Left cardiac atrium (tissue), 4 donors: Measurements from ENCODE around the gene PIR. TPM values are rescaled to one million over a fixed set of nuclear protein-coding genes. Genes with fewer than 3 reads are reported as not detected.

ENCODE experiments used
- ATAC-seq, 2 donors: fragments of 200-7000 bp; cut with Tn5 transposase; one replicate each; pipeline ENCODE4 v1.9.1; 2020; ENCODE audit warnings: mild to moderate bottlenecking in 2 of 2, moderate library complexity in 2 of 2
- DNase-seq: peaks from one replicate; pipeline ENCODE4 v3.0.0-alpha.2; 2020
- intact Hi-C, 2 donors: fragments of 100-400 bp; cut with DNase I; formaldehyde crosslinking; loops; one replicate each; pipeline versions ENCODE4 v1.14.1 to v1.15.1; 2022 to 2023
- long read RNA-seq: library from polyadenylated mRNA; unstranded; transcript quantifications from one replicate; pipeline ENCODE4 v2.0.0, GENCODE V29; 2021
- total RNA-seq, 2 donors: library from RNA; stranded (reverse); fragmentation: NEBNext Ultra II Directional; extraction: Animal tissue kit (Norgen Biotek cat#: 25700); gene quantifications; one replicate each; pipeline ENCODE4 v1.2.1, GENCODE V29; 2021
- donor health status: DM: no; HTN: yes; CAD: no.
- donor health status: DM: no; HTN: yes; CAD: no; lungs with severe emphysema.
- donor health status: DM: yes; HTN: yes; CAD: no.
- donor health status: Dilated cardiomyopathy.

Gene PIR
- total RNA-seq, result 10 to 100 TPM in 1 of 2 donors, 1 to 10 TPM in 1; 8.7 to 14.8 TPM
- long read RNA-seq, transcript PIR-201 (10 exons, 1,282 nt), result major isoform, 7 of 9 reads
- long read RNA-seq, partial matches to known transcripts, result 1 of 9 reads
- long read RNA-seq, other reads (novel, unspliced or antisense), result 1 of 9 reads

DNA sequence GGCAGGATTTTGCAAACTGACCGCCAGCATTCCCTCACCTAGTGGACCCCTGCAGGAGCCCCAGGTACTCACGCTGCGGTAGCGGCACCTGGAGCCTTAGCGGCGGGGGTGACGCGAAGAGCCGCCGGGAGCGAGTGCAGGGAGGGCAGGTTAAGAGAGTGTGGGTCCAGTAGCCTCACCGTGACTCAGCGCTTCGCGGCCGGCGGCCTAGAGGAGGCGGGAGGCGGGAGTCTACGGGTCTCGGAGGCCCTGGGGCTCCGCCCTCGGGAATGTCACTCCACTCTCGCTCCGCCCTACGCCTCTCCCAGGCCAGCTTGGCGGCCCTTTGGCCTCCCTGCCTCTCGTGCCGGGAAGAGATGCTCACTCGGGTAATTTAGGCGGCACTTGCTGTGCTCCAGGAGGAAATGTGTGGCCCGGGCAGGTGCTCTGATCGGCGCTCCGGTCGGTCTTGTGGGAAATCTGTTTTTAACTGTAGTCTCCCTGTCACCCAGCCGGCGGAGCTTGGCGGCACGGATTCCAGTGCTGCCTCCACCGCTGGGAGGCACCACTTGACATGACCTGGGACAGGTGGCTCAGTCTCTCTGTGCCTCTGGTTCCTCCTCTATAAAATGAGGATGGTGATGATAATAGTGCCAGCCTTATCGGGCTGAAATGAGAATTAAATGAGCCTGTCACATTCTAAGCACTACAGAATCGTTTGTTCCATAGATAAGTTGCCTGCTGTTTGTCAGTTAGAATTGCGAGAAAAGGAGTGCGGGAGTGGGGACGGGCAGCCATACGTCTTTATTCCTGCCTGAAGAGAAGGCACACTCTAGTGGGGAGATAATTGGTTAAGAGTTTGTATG is at the start of gene PIR:
Gene PIR, minus strand, starts transcription at position 216 of the 845 bp plus-strand sequence. CDS start 2,076 bp downstream, outside the sequence.
- DNase-seq (peak; percentile 90), ATAC-seq (peak; percentile 99 to 100)
- intact Hi-C loops, result no loop called here

DNA sequence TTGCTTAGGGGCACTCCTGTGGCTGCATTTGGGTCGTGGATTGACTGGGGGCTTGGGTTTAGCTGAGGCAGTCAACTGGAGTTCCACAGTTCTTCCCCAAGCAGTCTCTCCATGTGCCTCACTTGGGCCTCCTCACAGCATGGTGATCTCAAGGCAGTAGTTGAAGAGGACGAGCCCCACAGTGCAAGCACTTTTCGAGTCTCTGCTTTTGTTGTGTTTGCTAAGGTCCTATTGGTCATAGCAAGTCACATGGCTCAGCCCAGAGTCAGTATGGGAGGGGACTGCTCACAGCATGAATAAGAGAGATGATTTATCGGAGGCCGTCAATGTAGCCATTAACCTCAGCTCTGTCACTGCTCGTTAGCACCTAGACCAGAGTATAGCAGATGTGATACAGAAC is 37.2 kb upstream of the PIR start:
- intact Hi-C loops, result no loop called here
- ATAC-seq (no peak), DNase-seq (no peak)

DNA sequence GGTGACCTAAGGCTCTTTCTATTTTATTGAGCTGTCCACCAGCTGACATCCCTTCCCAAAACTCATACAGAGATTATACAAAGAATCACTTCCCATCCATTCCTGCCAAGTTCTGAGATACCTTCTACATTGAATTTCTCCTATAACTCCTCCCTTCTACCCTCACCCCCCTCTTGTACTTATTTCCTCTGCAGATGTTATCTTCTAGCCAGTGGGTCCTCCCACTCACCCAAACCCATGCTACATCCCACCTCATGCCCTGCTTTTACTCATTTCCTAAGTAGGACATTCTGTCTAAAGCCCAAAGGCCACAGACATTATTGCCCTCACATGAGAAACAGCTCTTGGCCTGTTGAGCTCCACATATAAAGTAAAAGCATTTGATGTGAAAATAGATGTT is 36.0 kb upstream of the PIR start:
- ATAC-seq (no peak), DNase-seq (no peak)
- intact Hi-C loops, result no loop called here

DNA sequence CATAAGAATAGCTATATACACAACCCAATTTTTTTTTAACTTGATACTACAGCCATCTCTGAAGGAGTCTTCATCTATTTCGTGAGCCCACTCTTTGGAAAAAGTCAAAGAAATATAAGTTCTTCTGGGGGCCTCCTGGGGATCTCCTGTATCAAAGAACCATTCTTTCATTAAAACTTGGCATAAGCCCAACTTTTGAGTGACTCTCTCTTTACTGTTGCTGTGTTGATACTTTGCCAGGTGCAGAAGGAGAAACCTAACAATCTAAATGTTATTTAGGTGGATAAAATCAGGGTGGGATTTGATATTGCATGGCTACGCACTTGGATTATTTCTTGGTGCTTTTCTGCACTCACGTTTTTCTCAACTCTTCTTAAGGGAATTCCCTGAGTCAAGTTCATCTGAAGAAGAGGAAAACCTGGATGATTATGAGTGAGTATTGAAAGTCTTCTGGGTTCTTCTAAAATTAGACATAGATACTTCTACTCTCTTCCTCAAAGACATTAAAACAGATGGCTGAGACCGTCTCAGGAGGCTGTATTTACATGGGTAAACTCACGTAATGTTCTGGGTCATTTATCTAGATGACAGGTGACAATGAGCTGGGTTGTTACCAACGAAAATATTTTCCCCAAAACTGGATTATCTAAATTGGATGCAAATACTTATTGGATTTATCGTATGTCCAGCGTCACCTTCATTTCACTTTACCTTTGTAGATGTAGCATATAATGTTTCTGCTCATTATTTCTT is 32.7 kb upstream of the PIR start:
- ATAC-seq, result no peak

DNA sequence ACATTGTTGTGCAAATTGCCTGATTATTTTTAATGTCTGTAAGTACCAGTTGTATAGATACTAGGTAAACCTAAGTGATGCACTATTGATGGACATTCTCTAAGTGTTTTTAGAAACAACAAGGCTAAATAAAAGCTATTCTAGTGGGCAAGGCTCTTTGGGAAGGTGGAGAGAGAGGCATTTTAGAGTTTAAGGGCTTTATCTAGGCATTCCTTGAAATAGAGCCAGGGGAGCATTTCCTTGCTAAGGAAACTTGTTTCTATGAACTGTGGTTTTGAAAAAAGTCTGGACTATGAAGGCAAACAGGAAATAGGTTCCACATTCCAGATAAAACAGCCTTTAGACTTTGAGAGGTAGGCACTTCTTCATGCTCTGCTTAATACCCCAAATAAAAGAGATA is 31.3 kb upstream of the PIR start:
- DNase-seq, result no peak
- intact Hi-C loops, result no loop called here
- ATAC-seq, result no peak

More for the DNA sequence above, 32.7 kb upstream of the PIR start:
- intact Hi-C loops, result no loop called here
- no peak for DNase-seq

DNA sequence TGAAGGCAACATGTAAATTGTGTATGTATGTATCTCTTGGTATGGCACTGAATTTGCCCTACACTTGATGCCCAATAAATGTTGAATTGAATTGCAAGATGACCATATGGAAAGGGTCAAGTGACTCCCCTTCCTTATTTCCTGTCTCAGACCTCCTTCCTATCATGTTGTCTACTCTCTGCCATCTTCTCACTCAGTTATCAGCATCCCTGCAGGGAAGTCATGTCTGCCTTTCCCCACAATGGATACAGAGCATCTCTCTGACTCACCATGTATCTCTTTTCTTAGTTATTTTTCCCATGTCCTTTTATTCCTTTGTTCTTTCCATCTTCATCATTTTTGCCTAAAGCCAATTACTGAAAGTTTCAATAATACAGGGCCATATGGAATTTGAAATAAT is 30.0 kb upstream of the PIR start:
- intact Hi-C loops, result no loop called here
- ATAC-seq, result no peak
- DNase-seq, result no peak

DNA sequence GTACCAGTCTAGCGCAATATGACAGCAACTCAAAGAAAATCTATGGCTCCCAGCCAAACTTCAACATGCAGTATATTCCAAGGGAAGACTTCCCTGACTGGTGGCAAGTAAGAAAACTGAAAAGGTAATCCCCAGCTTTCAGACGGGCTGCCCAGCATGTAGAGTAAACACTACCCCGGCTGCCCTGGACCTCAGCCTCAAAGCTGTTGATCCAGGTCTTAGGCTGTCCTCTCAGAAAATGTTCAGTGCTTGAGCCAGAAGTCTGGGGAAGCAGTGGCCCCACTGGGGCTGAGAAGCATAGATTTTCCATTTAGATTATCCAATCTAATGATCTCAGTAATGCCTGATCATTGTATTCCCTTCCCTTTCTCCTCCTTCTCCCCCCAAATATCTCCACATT is 29.3 kb upstream of the PIR start:
- intact Hi-C loops, result no loop called here
- DNase-seq, result no peak
- no peak for ATAC-seq

DNA sequence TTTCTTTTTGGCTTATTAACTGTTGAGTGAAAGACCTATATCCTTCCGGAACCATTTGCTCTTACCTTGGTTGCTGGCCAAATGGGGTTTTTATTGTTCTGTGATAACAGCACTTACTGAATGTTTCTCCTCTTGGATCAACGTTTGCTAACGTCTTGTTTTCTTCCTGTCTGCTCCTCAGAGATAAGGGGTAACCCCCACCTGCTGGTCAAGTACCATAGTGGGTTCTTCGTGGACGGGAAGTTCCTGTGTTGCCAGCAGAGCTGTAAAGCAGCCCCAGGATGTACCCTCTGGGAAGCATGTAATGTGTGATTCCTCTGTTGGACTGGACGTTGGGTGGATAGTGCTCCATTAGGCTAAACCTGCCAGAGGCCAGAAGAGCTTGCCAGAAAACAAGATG is 22.8 kb upstream of the PIR start:
- DNase-seq, result no peak
- intact Hi-C loops, result no loop called here
- peak; percentile 35 to 50 for ATAC-seq

DNA sequence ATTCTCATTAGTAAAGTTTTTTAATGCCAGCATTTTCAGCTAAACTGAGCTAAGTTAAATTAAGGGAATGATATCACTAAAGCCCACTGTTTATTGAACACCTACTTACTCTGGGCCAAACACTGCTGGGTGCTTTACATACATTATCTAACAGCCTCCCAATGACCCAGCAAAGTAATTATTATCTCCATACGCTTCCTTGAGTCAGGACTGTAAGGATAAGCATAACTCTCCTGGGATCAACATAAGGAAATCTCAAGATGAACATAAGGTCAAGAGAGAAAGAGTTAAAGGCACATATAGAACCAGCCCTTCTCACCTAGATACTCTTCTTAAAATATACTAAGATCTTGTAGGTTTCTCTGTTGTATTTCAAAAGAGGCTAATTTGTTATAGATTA is 21.1 kb upstream of the PIR start:
- intact Hi-C loops, result no loop called here
- DNase-seq, result no peak
- ATAC-seq, result no peak

DNA sequence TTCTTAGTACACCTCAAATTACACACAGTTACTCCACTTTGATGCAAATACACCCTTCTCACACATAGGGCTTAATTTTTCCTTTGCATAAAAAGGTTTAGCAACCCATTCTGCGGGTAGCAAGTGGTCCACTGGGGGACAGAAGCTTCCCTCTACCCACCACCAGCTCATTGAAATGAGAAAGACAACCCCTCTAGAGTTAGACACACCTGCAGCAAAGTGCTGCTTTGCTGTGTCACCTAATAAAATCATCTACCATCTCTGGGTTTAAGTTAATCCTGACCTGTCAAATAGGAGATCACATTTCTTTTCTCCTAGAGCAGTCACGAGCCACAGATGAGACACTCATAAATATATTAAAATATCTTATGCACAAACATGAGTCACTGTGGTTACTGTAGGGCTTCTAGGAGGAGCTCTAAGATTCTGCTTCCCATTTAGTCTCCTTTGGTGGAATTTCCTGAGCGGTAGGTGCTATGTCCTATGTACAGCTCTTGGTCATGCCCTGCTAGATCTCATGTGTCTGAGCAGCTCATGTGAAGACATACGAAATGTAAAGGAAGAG is 19.4 kb upstream of the PIR start:
- intact Hi-C loops, result no loop called here
- no peak for DNase-seq
- ATAC-seq, result no peak

DNA sequence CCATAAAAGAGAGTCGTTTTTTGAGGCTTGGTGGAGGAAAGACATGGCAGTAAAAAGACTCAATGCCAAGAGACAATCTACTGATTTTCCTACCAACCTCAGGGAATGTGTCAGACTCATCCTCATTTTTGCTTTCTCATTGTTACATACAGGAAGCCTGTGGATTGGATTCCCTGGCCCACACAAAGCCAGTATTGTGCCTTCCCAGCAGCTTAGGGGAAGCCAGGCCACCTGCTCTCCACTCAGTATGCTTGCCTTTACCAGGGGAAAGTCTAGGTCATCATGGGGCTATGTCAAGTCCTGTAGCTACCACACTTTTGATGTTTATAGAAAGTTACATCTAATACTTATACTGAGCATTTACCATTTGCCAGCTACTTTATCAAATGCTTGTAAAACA is 18.4 kb upstream of the PIR start:
- ATAC-seq (no peak), DNase-seq (no peak)
- intact Hi-C loops, result no loop called here

DNA sequence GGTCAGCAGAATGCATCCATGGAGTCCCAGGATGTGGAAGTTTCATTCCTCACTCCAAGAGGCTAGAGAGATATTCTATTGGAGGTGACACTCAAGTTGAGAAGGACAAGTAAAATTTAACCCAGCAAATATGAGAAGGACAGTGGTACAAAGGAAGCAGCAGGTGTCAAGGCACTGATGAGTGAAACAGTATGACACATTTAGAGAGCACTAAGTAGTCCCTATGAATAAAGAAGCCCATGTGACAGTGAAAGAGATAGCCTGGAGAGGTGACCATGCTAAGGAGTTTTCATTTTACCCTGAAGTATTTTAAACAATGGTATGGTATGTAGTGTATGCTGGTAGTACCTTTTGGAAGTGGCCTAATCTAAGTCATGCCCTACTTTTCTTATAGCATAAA is 16.7 kb upstream of the PIR start:
- ATAC-seq (no peak), DNase-seq (no peak)
- intact Hi-C loops, result loop anchor here in 1 of 2 donors (10.0 kb wide), 1 partner anchor 135 kb away; no protein-coding TSS in a partner anchor

DNA sequence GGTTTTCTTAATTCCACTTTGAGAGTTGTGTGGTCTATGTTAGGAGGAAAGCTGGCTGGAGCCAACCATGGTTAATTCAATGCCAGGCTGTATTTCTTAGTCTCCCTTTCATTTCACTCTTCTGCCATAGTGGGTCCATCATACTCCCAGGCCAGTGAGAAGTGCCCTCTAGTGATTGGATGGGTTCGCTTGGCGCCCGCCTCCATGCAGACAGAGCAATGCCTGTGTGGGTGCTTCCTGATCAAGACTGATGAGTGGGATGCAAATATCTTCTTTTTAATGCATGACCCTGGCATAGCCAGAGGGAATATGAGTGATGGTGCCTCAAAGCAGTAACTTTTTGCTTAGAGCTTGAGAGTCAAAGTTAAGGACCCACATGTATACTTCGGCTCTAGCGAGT is 13.9 kb upstream of the PIR start:
- no peak for ATAC-seq

DNA sequence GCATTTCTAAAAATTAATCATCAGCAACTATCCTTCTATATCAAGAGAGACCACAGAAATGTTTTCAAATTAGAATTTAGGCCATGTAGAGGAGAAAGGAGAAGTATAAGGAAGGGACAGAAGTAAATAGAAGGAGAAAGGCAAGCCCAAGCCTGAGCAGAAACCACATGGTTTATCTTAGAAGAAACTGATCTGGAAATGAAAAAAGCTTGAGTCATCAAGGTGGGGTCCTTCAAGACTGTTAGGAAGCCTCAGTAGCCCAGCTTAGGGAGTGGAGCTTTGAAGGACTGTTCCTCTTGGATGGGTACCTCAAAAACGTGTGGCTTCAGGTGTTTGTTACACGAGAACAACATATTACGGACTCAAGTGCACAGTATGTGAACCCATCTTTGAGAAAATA is 12.0 kb upstream of the PIR start:
- intact Hi-C loops, result loop anchor here in 1 of 2 donors (10.0 kb wide), 1 partner anchor 140 kb away; no protein-coding TSS in a partner anchor
- DNase-seq (no peak), ATAC-seq (no peak)

More for the DNA sequence above, 13.9 kb upstream of the PIR start:
- intact Hi-C loops, result loop anchor here in 1 of 2 donors (10.0 kb wide), 1 partner anchor 138 kb away; no protein-coding TSS in a partner anchor
- no peak for DNase-seq

DNA sequence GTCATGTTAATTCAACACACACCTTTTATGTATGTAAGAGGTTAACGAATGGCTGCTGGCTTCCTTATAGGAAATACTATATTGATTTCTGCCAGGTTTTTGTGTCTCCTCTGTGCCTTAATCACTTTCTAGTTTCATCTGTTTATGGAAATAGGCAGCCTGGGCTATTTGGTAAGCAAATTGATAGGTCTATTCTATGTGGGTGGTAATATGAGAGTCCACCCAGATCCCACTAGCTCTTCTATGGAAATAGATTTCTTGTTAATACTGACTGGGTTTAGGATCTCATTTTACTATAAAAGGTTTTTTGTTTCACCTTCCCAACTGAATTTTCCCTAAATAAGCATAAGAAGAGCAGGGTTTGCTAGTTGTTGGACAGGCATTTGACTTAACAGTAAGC is 11.5 kb upstream of the PIR start:
- no peak for ATAC-seq
- intact Hi-C loops, result loop anchor here in 1 of 2 donors (10.0 kb wide), 1 partner anchor 140 kb away; no protein-coding TSS in a partner anchor
- DNase-seq, result no peak

DNA sequence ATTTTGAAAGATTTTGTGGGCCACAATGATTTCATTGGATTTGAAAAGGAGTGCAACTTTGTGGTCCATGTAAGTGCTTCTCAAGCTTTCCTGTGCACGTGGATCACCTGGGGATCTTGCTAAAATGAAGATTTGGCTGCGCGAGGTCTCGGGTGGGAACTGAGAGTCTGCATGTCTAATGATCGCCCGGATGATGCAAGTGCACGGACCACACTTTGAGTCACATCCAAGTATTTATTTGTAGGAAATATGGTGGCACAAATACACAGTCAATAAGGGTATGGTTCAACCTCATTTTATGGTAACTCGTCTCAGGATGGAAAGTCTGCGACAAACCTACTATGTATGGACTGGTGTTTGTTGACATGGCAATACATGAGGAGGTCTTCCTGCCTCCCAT is 8.4 kb upstream of the PIR start:
- intact Hi-C loops, result loop anchor here in 1 of 2 donors (10.0 kb wide), 1 partner anchor 143 kb away; no protein-coding TSS in a partner anchor
- ATAC-seq, result no peak
- DNase-seq, result no peak

DNA sequence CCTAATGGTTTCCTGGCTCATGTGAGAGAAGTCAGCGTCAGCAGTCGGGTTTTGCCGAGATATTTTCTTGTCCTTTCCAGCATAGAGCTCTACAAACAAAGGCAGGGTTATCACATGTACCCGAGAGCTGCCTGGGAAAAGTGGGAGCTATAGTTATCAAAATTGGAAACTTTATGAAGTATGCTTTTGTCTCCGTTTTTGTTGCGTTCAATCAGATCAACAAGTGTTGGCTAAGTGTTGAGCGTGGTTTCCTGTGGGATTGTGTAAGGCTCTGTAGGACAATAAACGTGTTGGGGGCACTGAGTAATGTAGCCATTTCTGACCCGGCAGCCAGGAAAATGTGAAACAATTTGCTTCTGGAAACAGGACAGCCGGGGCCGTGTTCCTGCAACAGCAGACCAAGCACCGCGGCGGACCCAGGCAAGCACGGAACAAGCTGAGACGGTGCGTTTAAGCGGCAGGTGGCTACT is 7.4 kb upstream of the PIR start, which contains the start of gene BMX:
Gene BMX, plus strand, starts transcription at position 311 of the 470 bp plus-strand sequence. CDS start 7,547 bp downstream, outside the sequence.
- peak; percentile 54 for DNase-seq
- intact Hi-C loops, result loop anchor here in 1 of 2 donors (10.0 kb wide), 1 partner anchor 144 kb away; no protein-coding TSS in a partner anchor
- ATAC-seq, result peak; percentile 35 to 55

DNA sequence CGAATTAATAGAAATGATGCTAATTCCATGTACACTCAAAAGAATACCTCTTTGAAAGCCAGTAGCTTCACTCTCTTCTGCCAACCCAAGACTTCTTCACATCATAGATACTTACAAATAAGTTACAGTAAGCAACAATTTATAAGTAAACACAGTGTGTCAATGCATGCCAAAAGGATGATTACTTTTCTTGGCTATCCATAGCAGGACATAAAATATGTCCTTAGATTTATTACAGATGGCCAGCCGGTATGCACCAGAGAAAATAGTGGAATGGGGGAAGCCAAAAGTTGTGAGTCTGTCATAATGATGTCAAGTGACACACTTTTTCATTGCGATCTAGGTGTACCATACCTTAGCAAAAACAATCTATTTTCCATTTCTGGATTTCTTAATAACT is 6.8 kb upstream of the PIR start:
- ATAC-seq (no peak), DNase-seq (no peak)
- intact Hi-C loops, result loop anchor here in 1 of 2 donors (10.0 kb wide), 1 partner anchor 145 kb away; no protein-coding TSS in a partner anchor

DNA sequence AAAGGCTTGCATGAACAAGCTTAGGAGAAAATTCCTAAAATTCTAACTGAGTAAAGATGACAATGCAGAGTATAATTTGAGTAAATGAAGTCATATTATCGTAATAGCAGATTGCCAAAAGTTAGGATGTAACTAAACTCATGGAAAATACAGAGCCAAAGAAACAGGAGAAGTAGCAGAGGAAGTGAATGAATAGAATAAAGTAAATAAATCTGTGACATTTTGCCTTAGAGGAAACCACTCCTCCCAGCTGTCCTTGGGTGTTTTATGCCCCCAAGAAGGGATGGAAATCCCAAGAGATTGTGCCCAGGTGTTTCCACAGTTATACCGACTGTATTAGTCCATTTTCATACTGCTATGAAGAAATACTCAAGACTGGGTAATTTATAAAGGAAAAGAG is 5.6 kb upstream of the PIR start:
- intact Hi-C loops, result no loop called here
- ATAC-seq (no peak), DNase-seq (no peak)
